Activated CD4-positive, CD25-positive, alpha-beta regulatory T cell treated with anti-CD3 and anti-CD28 coated beads, Interleukin-2, amount 50 U/mL, for 24 hours (primary cell): ENCODE data around the gene SH3BP4.
"Not testable (repeated sequence)": the region's sequence is repeated elsewhere in the genome, so short reads cannot be mapped to it uniquely, and the experiment has no call there.

Experiments used
- ATAC-seq, 2 donors: fragments of 150-1000 bp; cut with Tn5 transposase; one replicate each; pipeline ENCODE4 v1.10.0; 2021; ENCODE audit warnings: mild to moderate bottlenecking in 1 of 2, moderate library complexity in 1 of 2

The SH3BP4 gene

DNA sequence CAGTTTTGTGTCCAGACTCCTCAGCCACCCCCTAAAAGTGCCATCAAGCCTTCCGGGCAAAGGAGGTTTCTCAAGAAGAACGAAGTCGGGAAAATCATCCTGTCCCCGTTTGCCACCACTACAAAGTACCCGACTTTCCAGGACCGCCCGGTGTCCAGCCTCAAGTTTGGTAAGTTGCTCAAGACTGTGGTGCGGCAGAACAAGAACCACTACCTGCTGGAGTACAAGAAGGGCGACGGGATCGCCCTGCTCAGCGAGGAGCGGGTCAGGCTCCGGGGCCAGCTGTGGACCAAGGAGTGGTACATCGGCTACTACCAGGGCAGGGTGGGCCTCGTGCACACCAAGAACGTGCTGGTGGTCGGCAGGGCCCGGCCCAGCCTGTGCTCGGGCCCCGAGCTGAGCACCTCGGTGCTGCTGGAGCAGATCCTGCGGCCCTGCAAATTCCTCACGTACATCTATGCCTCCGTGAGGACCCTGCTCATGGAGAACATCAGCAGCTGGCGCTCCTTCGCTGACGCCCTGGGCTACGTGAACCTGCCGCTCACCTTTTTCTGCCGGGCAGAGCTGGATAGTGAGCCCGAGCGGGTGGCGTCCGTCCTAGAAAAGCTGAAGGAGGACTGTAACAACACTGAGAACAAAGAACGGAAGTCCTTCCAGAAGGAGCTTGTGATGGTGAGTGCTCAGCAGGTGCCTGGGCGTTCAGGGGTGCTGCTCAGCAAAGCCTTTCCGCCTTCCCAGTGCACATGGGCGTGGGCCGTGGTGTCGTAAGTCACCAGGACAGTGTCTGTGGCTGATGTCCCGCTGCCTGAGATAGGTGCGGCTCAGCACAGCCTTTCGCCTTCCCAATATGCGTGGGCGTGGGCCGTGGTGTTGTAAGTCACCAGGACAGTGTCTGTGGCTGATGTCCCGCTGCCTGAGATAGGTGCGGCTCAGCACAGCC lies 91.0 kb downstream of the SH3BP4 start:
- ATAC-seq, result no peak

DNA sequence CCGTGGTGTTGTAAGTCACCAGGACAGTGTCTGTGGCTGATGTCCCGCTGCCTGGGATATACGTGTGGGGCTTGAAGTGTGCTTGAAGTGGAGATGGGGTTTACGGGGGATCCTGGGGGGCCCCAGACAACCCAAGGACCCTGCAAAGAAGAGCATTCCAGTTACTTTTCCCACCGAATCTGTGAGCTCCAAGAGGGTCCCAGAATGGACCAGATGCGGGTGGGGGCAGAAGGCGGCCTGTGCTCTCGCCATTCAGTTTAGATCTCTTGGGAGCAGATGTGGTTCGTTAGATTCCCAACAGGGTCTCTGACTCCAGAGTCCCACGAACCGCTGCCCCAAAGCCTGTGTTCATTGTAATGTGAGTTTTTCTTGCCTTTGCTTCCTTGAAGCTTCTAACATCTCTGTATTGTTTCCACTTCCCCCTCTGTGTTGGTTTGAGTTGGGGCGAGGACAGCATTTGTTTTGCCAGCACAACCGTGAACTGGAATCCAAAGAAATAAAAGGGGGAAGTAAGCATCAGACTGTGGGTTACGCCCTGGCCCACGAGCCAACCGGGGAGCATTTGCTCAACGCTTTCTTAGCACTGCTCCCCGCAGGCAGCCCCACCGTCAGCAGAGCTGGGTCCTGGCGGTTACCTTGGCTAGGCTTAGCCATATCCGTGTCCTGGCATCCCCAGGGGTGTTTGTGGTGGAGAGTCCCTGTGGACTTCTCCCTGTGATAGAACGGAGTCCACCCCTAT lies 92.1 kb downstream of the SH3BP4 start:
- ATAC-seq, result no peak

DNA sequence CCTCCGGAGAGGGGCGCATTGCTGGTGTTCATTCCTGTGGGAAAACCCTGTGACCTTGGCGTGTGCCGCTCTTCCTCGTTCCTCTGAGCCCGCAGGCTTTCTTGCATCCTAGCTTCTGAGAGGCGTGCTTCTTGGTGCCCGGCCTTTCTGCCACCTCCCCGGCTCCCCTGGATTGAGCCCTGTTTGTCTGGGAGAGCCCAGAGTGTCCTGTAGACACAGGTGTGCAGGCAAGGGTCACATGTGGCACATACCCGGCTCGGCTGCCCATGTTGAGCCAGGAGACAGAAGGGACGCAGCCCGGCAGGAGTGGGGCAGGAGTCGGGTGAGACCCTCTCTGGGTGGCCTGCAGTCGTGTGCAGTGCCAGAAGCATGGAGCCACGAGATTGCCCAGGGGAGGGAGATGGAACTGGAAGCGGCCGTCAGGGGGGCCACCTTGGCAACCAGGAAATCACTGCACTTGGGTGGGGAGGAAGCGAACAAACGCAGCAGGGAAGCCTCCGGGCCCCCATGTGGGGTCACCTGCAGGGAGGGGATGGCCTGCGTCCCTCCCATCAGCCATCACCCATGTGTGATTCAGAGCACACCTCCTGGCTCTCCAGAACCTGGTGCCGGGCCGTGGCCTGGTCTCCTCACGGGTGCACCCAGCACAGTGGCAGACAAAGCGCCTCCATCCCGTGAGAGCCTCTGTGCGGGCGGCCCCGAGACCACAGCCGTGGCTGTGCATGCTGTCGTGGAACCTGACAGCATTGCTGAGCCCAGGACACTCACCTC lies 92.9 kb downstream of the SH3BP4 start:
- no peak for ATAC-seq

DNA sequence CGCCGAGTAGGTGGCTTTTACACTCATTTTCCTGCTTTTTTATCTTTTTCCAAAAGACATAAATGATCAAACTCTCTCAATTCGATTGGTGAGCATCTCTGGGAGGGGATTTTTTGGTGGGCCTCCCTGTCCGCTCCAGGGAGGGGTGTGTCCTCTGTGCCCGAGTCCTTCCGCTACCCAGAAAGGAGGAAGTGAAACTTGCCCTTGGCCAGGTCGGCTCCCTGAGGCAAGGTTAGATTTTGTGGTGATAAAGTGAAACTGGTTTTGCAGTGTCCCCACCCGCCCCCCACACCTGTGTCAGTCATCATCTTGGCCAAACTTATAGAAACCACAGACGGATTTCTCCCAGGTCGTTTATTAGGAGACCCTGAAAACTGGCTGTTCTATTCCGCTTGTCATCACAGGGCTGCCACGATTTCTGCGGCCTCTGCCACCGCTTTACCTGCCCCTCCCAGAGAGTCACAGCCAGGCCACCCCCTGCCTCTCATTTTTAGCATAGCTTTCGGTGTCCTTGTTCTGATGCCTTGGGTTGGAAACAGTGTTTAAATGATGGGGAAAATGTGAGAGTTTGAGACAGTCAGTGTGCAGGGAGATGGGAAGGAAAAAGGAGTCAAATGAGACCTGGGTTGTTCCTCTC lies 93.6 kb downstream of the SH3BP4 start:
- peak in 1 of 2 donors; percentile 36 for ATAC-seq

DNA sequence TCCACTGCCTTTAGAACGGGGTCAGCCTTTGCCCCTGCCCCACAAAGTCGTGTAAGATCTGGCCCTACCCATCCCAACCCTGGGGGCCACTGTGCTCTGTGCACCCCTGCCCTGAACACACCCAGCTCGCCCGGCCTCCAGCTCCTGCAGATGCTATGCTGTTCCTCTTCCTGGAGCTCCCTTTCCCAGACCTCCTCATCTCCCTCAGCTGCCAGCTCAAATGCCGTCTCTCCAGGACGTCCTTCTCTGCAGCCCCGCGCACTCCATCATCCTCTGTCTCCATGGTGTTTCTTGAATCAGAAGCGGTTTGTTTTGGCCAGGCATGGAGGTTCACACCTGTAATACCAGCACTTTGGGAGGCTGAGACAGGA lies 94.1 kb downstream of the SH3BP4 start:
- ATAC-seq, result no peak

DNA sequence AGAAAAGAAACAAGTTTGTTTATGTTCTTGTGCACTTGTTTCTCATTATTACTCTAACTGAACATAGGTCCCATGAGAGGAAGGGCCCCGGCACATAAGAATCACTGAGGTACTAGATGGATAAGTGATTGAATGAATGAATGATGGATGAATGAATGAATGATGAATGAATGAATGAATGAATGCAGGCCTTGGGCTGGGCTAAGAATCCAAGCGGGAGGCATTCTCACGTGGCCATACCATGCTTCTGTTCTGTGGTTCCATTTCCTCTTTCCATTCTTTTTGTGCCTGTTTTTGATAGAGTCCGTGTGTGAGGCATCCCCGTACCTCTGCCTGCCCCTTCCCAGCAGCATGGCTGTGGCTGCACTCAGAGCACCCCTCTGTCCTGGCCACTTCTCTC lies 94.8 kb downstream of the SH3BP4 start:
- ATAC-seq, result no peak

DNA sequence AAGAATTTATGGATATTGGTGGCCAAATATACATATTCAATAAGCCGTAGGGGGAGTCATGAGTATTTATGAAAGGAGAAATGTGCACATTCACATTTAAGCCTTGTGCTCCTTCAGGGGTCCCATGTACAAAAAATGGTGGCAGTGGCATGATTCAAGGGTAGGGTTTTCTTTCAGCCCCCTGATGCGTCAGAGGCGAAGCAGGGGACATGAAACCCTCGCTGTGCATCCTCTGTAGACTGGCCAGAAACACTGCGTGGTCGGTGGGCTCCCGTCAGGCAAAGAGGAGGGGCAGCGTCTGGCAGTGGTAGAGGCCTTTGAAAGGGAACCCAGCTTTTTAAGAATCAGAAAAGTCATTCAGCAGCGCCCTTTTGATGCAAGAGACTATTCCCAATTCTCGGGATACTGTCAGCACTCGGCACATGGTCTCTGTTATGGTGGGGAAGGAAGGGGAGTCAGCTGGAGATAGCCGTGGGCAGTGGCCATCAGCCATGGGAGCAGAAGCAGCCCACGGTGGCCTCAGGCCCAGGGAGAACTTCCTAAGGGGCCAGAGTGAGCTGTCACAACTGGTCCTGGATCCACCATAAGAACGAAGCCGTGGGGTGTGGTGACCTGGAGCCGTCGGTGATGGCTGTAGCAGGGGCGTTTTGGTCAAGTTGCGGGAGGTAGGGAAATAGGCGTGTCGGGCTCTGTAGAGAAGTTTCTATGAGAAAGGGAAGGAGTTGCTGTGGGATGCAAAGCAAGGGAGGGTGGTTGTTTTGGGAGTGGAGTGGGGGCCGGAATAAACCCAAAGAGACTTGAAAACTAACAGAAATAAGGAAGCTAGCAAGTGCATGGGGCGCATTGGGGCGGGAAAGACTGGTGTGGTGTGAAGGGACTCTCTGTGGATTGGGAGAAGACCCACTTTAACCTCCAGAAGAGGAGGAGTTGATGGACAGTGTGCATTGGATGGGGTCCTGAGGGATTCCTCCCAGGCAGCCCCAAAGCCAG lies 95.6 kb downstream of the SH3BP4 start:
- no peak for ATAC-seq

DNA sequence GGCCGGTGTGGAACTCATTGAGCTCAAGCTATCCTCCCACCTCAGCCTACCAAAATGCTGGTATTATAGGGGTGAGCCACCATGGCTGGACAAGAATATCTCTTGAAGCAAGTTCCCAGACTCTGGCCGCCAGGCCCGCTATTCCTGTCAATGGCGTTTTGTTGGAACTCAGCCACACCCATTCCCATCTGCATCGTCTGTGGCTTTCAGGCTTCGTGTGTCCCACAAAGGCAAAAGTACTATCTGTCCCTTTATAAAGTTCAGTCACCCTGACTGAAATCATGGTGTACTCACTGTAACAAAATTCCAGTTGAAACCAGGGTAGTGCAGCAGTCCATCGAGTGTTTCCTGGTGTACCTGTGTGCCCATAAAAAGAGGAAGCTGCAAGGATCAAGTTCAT lies 96.7 kb downstream of the SH3BP4 start:
- ATAC-seq, result no peak

DNA sequence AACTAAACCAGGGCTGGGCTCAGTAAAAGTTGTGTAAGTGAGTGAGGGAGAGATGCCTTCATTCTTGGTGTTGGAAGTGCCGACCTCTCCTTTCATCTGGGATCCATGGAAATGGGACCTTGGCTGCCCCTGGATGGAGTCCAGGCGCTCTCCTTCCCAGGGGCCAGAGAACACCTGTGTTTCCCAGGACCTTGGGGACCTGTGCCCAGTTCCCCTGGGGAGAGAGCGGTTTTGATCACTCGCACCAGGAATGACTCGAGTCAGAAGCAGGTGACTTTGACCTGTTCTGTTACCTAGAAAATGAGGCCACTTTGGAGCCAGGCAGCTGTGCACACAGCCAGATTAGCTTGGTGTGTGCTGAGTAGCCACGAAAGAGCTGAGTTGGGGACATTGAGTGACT lies 97.3 kb downstream of the SH3BP4 start:
- no peak for ATAC-seq

DNA sequence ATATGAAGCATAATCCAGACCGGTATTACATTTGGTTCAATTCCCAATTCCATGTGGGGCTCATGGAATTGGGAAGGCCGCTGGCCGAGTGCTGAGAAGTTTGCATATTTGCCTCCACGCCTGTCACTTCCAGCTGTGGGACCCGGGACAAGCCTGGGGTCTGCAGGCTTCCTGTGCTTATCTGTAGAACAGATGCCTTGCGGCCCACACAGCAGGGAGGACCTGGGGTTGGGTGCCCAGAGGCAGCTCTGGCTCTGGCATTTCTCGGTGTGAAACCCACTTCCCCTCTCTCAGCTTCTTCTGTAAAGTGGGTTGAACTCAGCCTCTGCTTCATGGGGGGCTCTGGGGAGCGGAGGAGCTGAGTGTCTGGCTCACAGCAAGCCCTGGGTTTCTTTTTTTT lies 97.9 kb downstream of the SH3BP4 start:
- ATAC-seq, result no peak

DNA sequence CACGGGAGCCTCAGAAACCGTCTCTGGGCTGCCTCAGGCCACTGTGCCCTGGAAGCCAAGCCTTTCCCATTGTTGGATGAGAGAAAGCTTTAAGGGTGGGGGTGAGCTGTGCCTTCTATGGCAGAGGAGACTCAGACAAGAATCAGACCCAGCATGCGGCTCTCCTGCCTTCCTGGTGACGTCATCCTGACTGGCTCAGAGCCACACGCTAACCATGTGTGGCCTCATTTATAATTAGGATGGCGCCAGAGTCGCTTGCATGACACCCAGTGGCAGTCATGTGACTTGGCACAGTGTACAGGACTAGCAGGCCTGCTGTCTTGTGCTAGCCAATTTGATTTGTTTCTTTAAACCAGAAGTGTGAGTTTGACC lies 99.1 kb downstream of the SH3BP4 start:
- no peak for ATAC-seq

DNA sequence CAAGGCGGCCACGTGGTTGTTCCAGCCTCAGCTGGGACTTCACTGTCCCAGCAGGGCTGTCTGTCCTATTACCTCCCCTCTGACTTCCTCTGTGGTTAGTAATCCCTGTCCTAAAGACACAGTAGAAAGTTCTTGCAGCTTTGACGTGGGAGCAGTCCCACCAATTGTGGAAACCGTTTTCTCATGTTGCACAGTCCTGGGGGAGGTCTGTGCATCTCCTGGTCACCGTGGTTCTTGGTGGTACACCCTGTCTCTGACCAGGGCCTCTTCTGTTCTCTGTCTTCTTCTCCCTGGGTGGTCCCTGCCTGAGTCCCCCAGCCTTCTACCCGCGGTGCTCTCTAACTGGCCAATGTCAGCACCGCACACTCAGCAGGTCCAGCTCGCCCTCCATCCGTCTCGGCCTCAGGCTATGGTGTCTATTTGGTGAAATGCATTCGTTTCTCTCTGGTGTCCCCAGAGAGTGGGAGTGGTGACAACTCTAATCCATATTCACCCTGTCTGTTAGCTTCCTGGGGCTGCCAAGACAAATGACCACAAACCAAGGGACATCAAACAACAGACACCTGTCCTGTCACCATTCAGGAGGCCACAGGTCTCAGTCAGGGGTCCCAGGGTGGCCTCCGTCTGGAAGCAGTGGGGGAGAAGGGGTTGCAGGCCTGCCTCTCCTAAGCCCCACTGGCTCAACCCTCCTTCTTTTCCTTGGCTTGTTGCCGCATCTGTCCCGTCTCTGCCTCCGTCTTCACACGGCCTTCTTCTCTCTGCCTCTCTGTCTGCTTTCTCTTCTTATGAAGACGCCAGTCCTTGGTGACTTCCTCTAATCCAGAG lies 99.8 kb downstream of the SH3BP4 start:
- no peak for ATAC-seq

DNA sequence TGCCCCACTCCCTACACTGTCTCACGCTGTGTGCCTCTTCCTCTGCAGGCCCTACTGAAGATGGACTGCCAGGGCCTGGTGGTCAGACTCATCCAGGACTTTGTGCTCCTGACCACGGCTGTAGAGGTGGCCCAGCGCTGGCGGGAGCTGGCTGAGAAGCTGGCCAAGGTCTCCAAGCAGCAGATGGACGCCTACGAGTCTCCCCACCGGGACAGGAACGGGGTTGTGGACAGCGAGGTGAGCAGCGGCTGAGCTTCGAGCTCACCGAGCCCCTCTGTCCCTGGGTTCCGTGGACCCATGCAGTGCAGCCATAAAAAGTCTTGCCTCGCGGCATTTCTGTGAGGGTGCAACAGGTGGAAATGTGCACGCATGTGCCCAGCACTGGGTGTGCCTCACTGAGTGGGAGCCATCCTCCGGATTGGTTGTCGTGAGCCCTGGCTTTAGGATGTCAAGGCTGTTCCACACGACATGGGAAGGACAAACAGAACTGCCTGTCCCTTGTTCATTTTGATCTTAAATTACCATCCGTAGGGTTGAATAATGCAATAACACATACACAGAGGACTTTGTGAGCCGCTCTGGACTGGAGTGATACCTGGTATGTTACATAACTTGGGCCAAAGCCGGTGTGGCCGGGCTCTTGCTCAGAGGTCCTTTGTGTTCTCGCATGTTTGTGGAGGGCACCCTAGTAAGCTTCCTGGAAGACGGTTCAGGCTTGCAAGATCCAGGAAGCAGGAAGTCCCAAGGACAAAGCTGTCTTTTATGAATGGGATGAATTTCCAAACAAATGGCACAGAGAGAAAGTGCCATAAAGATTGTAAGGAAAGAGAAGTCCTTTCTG lies 100.9 kb downstream of the SH3BP4 start:
- no peak for ATAC-seq

DNA sequence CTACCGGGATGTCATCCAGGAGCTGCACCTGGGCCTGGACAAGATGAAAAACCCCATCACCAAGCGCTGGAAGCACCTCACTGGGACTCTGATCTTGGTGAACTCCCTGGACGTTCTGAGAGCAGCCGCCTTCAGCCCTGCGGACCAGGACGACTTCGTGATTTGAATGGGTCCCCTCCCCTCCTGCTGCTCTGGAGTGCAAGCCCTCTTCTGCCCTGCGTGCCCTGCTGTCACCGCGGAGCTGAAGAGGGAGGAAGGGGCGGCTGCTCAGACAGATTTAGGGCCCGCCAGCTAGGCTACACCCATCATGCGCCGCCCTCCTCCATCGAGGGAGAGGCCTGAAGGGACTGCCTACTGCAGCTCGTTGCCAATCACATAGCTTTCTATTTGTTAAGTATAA lies 101.8 kb downstream of the SH3BP4 start:
- ATAC-seq, result no peak

DNA sequence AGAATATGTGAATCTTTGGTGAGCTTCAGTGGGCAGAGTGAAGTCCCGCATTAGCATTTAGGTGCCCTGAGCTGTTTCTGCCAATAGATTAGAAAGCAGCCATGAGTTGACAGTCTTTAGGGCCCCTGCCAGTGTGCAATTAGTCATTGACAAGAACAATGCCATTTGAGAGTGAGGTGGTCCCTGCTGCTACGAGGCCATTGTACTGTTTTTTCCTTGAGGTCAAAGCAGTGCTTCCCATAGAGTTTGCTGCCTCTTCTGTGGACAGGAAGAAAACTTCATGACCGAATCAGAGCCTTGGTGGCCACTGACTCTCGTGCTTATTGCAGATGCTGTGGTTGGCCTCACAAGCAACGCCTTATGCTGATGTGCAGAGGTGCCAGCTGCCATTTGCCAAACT lies 102.7 kb downstream of the SH3BP4 start:
- ATAC-seq, result no peak

DNA sequence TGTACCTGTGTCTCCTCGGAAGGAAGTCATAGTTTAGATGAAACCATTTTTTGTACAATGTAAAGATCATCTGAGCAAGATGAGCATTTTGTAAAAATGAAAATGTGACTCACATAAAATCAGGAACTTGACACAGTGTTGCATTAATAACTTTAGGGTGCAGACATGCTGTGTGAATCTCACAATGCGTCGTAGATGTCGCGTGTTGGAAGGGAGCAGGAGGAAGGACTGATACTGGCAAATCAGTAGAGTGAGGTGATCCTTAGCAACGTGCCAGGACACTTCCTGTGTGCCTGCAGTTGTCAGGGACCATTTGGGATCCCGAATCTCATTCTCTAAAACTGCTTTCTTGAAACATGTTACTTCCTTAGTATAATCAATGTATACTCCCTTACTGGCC lies 103.1 kb downstream of the SH3BP4 start:
- ATAC-seq, result no peak

DNA sequence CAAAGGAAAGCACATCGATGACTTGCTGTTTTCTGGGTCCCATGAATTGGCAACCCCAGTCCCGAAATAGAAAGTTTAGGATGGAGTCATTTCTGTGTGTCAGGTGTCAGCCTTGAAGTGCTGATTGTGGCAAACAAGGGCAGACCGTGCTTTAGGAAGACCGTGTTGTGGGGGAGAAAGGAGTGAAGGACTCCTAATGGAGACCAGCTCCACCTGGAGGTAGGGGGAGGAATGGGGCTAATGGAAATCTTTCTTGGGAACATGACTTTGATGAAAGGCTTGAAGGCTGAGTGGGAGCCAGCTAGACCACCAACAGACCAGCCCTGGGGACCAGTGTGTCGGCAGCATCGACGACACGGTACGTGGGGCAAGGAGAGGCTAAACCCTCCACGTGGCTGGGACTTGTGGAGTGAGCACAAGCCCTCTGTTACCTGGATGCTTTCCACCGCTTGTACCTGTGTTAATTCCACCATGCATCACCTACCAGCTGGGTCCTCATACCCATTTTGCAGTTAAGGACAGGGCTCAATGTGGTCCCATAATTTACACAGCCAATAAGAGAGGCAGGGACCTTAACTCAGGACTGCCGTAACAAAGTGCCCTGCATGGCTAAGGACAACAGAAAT lies 104.2 kb downstream of the SH3BP4 start:
- no peak for ATAC-seq

DNA sequence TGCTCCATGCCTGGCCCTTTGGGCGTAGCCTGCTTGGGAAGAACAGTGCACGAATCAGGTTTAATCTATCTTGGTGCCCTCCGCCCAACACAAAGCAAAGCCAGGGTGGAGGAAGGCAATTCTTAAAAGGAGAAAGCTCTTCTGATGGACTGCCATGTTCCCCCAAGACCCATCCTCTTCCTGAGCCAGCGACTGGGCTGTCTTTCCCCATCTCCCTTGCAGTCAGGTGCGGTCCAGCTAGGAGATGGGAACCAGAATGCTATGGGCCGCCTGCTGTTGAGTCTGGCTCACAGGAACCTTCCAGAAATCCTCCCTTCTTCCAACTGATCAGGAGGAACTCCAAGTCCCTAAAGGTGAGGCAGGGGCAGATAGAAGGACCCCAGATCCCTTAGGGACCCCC lies 105.0 kb downstream of the SH3BP4 start:
- ATAC-seq, result no peak

DNA sequence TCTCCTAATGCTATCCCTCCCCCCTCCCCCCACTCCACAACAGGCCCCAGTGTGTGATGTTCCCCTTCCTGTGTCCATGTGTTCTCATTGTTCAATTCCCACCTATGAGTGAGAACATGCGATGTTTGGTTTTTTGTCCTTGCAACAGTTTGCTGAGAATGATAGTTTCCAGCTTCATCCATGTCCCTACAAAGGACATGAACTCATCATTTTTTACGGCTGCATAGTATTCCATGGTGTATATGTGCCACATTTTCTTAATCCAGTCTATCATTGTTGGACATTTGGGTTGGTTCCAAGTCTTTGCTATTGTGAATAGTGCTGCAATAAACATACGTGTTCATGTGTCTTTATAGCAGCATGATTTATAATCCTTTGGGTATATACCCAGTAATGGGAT lies 105.8 kb downstream of the SH3BP4 start:
- not testable (repeated sequence) for ATAC-seq
